ENCODE results near the gene GPATCH2L. TPM values are rescaled to one million over a fixed set of nuclear protein-coding genes. Genes with fewer than 3 reads are reported as not detected.

GPATCH2L gene
- total RNA-seq, 2 donors from 2014 or later: 23.4 to 61.7 TPM

GRCh38 chr14:76237349-76237990, 85.7 kb downstream of the GPATCH2L start:
- H3K4me1 ChIP-seq: no peaks in the 10 kb centered on the region
- intact Hi-C loops (cut with DNase I): no loop called here
- no peaks in the 10 kb centered on the region for H3K36me3 ChIP-seq (replicated peaks in 1 of 2; ENCODE audit: insufficient read depth in 1 of 2, low read depth in 2 of 2)
- 61 to 81% methylated on average over 6 of the region's 6 CpGs for WGBS, 2 donors
- DNase-seq: no peak
- no peak for ATAC-seq
- H3K27ac ChIP-seq: no peak overlapping the region
- no peaks in the 10 kb centered on the region for H3K27me3 ChIP-seq
- no peak overlapping the region for H3K4me3 ChIP-seq
- no peak for TF ChIP-seq CTCF (IDR thresholded peaks at IDR 0.05)
- no peak for TF ChIP-seq POLR2A (IDR thresholded peaks at IDR 0.05)
- peaks cover 0 to 10% (median 0%) of the 10 kb centered on the region in 3 donors for H3K9me3 ChIP-seq

- H3K4me3 ChIP-seq: no peak overlapping the region
- H3K27me3 ChIP-seq: no peaks in the 10 kb centered on the region
- H3K27ac ChIP-seq: no peak overlapping the region
- no peak for DNase-seq
- H3K36me3 ChIP-seq (replicated peaks in 1 of 2; ENCODE audit: insufficient read depth in 1 of 2, low read depth in 2 of 2): no peaks in the 10 kb centered on the region
- no peaks in the 10 kb centered on the region for H3K4me1 ChIP-seq
- 97 to 100% methylated on average over 1 of the region's 1 CpG for WGBS, 2 donors
- TF ChIP-seq POLR2A (IDR thresholded peaks at IDR 0.05) (no peak), CTCF (IDR thresholded peaks at IDR 0.05) (no peak)
- H3K9me3 ChIP-seq: peaks cover 0 to 10% (median 0%) of the 10 kb centered on the region in 3 donors
- intact Hi-C loops (cut with DNase I): no loop called here
- no peak for ATAC-seq
These were observed 93.4 kb downstream of the GPATCH2L start for GRCh38 chr14:76245097-76245496.

GRCh38 chr14:76250302-76250701, 98.6 kb downstream of the GPATCH2L start:
- H3K4me1 ChIP-seq: no peaks in the 10 kb centered on the region
- H3K27me3 ChIP-seq: no peaks in the 10 kb centered on the region
- DNase-seq: no peak
- 13 to 21% methylated on average over 9 of the region's 9 CpGs for WGBS, 2 donors
- no peak overlapping the region for H3K4me3 ChIP-seq
- no peaks in the 10 kb centered on the region for H3K9me3 ChIP-seq
- H3K36me3 ChIP-seq (replicated peaks in 1 of 2; ENCODE audit: insufficient read depth in 1 of 2, low read depth in 2 of 2): no peaks in the 10 kb centered on the region
- no peak for TF ChIP-seq POLR2A (IDR thresholded peaks at IDR 0.05)
- TF ChIP-seq CTCF (IDR thresholded peaks at IDR 0.05): no peak
- H3K27ac ChIP-seq: no peak overlapping the region
- intact Hi-C loops (cut with DNase I): no loop called here
- ATAC-seq: no peak

GRCh38 chr14:76252471-76252870, 100.7 kb downstream of the GPATCH2L start:
- Histone ChIP-seq H3K27ac (no peak overlapping the region), H3K4me1 (no peaks in the 10 kb centered on the region), H3K9me3 (no peaks in the 10 kb centered on the region), H3K36me3 (replicated peaks in 1 of 2; ENCODE audit: insufficient read depth in 1 of 2, low read depth in 2 of 2) (no peaks in the 10 kb centered on the region), H3K27me3 (no peaks in the 10 kb centered on the region), H3K4me3 (no peak overlapping the region)
- DNase-seq (no peak), ATAC-seq (no peak)
- intact Hi-C loops (cut with DNase I): no loop called here
- TF ChIP-seq POLR2A (IDR thresholded peaks at IDR 0.05) (no peak), CTCF (IDR thresholded peaks at IDR 0.05) (no peak)
- 81 to 85% methylated on average over 3 of the region's 3 CpGs for WGBS, 2 donors

GRCh38 chr14:76253111-76253510, 101.4 kb downstream of the GPATCH2L start:
- Histone ChIP-seq H3K4me1 (no peaks in the 10 kb centered on the region), H3K4me3 (no peak overlapping the region), H3K9me3 (no peaks in the 10 kb centered on the region), H3K36me3 (replicated peaks in 1 of 2; ENCODE audit: insufficient read depth in 1 of 2, low read depth in 2 of 2) (no peaks in the 10 kb centered on the region), H3K27me3 (no peaks in the 10 kb centered on the region), H3K27ac (no peak overlapping the region)
- no peak for ATAC-seq
- WGBS, 2 donors: 55 to 64% methylated on average over 7 to 8 of the region's 8 CpGs
- intact Hi-C loops (cut with DNase I): no loop called here
- TF ChIP-seq POLR2A (IDR thresholded peaks at IDR 0.05) (no peak), CTCF (IDR thresholded peaks at IDR 0.05) (no peak)
- DNase-seq: no peak

Measured in body of pancreas (tissue), 4 donors.